Measurements from ENCODE around the gene SCAF1. TPM values are rescaled to one million over a fixed set of nuclear protein-coding genes. Genes with fewer than 3 reads are reported as not detected.
"Not testable (repeated sequence)": the region's sequence is repeated elsewhere in the genome, so short reads cannot be mapped to it uniquely, and the experiment has no call there.

SCAF1 gene
- total RNA-seq, 1 donor from 2014 or later = 105 TPM

GRCh38 chr19:49616532-49616931 lies 25.5 kb upstream of the SCAF1 start:
- FAIRE-seq = no peak
- no peak overlapping the region for H3K4me3 Mint-ChIP-seq (ENCODE audit: unreplicated experiment)

GRCh38 chr19:49616945-49617344 lies 25.1 kb upstream of the SCAF1 start:
- no peaks in the 10 kb centered on the region for H3K9me3 ChIP-seq (ENCODE audit: insufficient read depth, low read depth, low read length)
- Mint-ChIP-seq H3K27ac (ENCODE audit: unreplicated experiment) (peak overlapping the region; percentile 41), H3K36me3 (ENCODE audit: low read depth, unreplicated experiment) (peaks cover 18% of the 10 kb centered on the region), H3K4me3 (ENCODE audit: unreplicated experiment) (no peak overlapping the region), H3K27me3 (ENCODE audit: low read depth, unreplicated experiment) (no peaks in the 10 kb centered on the region), H3K4me1 (ENCODE audit: low read depth, unreplicated experiment) (peaks cover 16% of the 10 kb centered on the region), H3K9me3 (ENCODE audit: unreplicated experiment) (peaks cover 2% of the 10 kb centered on the region)
- TF ChIP-seq CTCF (IDR thresholded peaks at IDR 0.05; ENCODE audit: insufficient read depth, low read depth, low read length) = no peak
- TF ChIP-seq EZH2 (IDR thresholded peaks at IDR 0.05; ENCODE audit: insufficient read depth, low read length) = no peak
- H3K27ac ChIP-seq (ENCODE audit: low read depth, low read length) = no peak overlapping the region
- H3K79me2 ChIP-seq (ENCODE audit: insufficient read depth, low read length) = peaks cover 52% of the 10 kb centered on the region
- FAIRE-seq (no peak), DNase-seq (ENCODE audit: low read depth) (no peak)
- no peak overlapping the region for H3K9ac ChIP-seq (ENCODE audit: low read length)
- H4K20me1 ChIP-seq (ENCODE audit: insufficient read depth, low read length) = peaks cover 51% of the 10 kb centered on the region
- H2AFZ ChIP-seq (ENCODE audit: low read depth, low read length) = no peak overlapping the region
- H3K4me3 ChIP-seq (ENCODE audit: insufficient read depth, low read depth, low read length) = no peak overlapping the region
- no peak overlapping the region for H3K4me2 ChIP-seq (ENCODE audit: low read length)
- H3K27me3 ChIP-seq (ENCODE audit: insufficient read depth, low read length) = no peaks in the 10 kb centered on the region
- peaks cover 21% of the 10 kb centered on the region for H3K4me1 ChIP-seq (ENCODE audit: insufficient read depth, low read length)
- H3K36me3 ChIP-seq (ENCODE audit: insufficient read depth, low read length) = peaks cover 27% of the 10 kb centered on the region

More at GRCh38 chr19:49616532-49616931, 25.5 kb upstream of the SCAF1 start:
- Histone ChIP-seq H3K79me2 (ENCODE audit: insufficient read depth, low read length) (peaks cover 52% of the 10 kb centered on the region), H3K27me3 (ENCODE audit: insufficient read depth, low read length) (no peaks in the 10 kb centered on the region), H3K9me3 (ENCODE audit: insufficient read depth, low read depth, low read length) (no peaks in the 10 kb centered on the region), H3K36me3 (ENCODE audit: insufficient read depth, low read length) (peaks cover 23% of the 10 kb centered on the region), H3K4me2 (ENCODE audit: low read length) (no peak overlapping the region), H4K20me1 (ENCODE audit: insufficient read depth, low read length) (peaks cover 47% of the 10 kb centered on the region), H3K9ac (ENCODE audit: low read length) (no peak overlapping the region), H3K4me3 (ENCODE audit: insufficient read depth, low read depth, low read length) (no peak overlapping the region), H3K4me1 (ENCODE audit: insufficient read depth, low read length) (peaks cover 21% of the 10 kb centered on the region), H2AFZ (ENCODE audit: low read depth, low read length) (no peak overlapping the region), H3K27ac (ENCODE audit: low read depth, low read length) (no peak overlapping the region)
- TF ChIP-seq EZH2 (IDR thresholded peaks at IDR 0.05; ENCODE audit: insufficient read depth, low read length) = no peak
- TF ChIP-seq CTCF (IDR thresholded peaks at IDR 0.05; ENCODE audit: insufficient read depth, low read depth, low read length) = no peak
- Mint-ChIP-seq H3K9me3 (ENCODE audit: unreplicated experiment) (peaks cover 2% of the 10 kb centered on the region), H3K4me1 (ENCODE audit: low read depth, unreplicated experiment) (peaks cover 16% of the 10 kb centered on the region), H3K36me3 (ENCODE audit: low read depth, unreplicated experiment) (peaks cover 17% of the 10 kb centered on the region), H3K27me3 (ENCODE audit: low read depth, unreplicated experiment) (no peaks in the 10 kb centered on the region), H3K27ac (ENCODE audit: unreplicated experiment) (peak overlapping the region; percentile 41)
- no peak for DNase-seq (ENCODE audit: low read depth)

GRCh38 chr19:49617860-49618259 lies 24.1 kb upstream of the SCAF1 start:
- Mint-ChIP-seq H3K36me3 (ENCODE audit: low read depth, unreplicated experiment) (peaks cover 18% of the 10 kb centered on the region), H3K4me1 (ENCODE audit: low read depth, unreplicated experiment) (peaks cover 14% of the 10 kb centered on the region)
- not testable (repeated sequence) for FAIRE-seq; H3K27me3 ChIP-seq (ENCODE audit: insufficient read depth, low read length); H3K4me3 ChIP-seq (ENCODE audit: insufficient read depth, low read depth, low read length); H3K9me3 Mint-ChIP-seq (ENCODE audit: unreplicated experiment); H3K27me3 Mint-ChIP-seq (ENCODE audit: low read depth, unreplicated experiment); H3K9me3 ChIP-seq (ENCODE audit: insufficient read depth, low read depth, low read length); H3K4me3 Mint-ChIP-seq (ENCODE audit: unreplicated experiment); H3K27ac Mint-ChIP-seq (ENCODE audit: unreplicated experiment); DNase-seq (ENCODE audit: low read depth); H3K27ac ChIP-seq (ENCODE audit: low read depth, low read length); H3K9ac ChIP-seq (ENCODE audit: low read length); H2AFZ ChIP-seq (ENCODE audit: low read depth, low read length); H3K4me2 ChIP-seq (ENCODE audit: low read length)
- Histone ChIP-seq H3K4me1 (ENCODE audit: insufficient read depth, low read length) (peaks cover 21% of the 10 kb centered on the region), H3K79me2 (ENCODE audit: insufficient read depth, low read length) (peaks cover 43% of the 10 kb centered on the region), H3K36me3 (ENCODE audit: insufficient read depth, low read length) (peaks cover 29% of the 10 kb centered on the region), H4K20me1 (ENCODE audit: insufficient read depth, low read length) (peaks cover 45% of the 10 kb centered on the region)

Measured in astrocyte (in vitro differentiated cells and primary cell).